ENCODE results near the gene CYTH3.
"Not testable (repeated sequence)": the region's sequence is repeated elsewhere in the genome, so short reads cannot be mapped to it uniquely, and the experiment has no call there.

The CYTH3 gene

DNA sequence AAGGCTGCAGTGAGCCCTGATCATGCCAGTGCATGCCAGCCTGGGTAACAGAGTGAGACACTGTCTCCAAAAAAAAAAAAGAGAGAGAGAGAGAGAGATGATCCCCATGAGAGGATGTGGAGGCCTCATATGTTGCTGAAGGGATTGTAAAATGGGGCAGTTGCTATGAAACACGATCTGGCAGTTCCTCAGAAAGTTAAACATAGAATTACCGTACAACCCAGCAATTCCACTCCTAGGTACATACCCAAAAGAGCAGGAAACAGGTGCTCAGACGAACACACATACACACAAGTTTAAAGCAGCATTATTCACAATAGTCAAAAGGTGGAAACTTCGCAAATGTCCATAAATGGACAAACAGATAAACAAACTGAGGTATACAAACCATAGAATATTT, 27.4 kb upstream of the CYTH3 start:
- Histone ChIP-seq H3K9me3 (ENCODE audit: control insufficient read depth, insufficient read depth, low read length) (no peaks in the 10 kb centered on the region), H3K9ac (ENCODE audit: low read depth, low read length) (no peak overlapping the region)

DNA sequence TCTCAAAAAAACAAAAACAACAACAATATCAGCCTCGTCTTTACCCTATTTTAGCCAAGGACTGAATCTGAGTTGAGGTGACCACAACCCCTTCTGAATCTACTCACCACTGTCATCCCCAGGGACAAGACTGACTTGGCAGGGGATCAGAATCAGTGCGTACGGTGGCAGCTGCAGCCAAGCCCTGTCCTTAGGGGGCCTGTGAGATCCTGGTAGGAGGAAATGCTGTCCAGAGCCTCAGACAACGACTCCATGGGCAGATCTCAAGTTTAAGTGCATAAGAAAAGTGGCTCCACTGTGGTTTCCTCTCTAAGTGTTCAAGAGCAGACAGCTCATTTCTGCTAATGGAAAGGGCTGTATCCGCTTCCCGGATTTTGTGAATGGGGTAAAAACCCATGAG, 22.4 kb upstream of the CYTH3 start:
- no peaks in the 10 kb centered on the region for H3K36me3 ChIP-seq (ENCODE audit: control insufficient read depth, insufficient read depth, low read length)
- no peak overlapping the region for H3K9ac ChIP-seq (ENCODE audit: low read depth, low read length)
- H3K27ac ChIP-seq (ENCODE audit: low read depth, low read length) = no peak overlapping the region
- no peak overlapping the region for H3K4me3 ChIP-seq (ENCODE audit: low read depth, low read length)
- no peaks in the 10 kb centered on the region for H3K9me3 ChIP-seq (ENCODE audit: control insufficient read depth, insufficient read depth, low read length)
- no peaks in the 10 kb centered on the region for H3K27me3 ChIP-seq (ENCODE audit: control insufficient read depth, insufficient read depth, low read length)
- no peaks in the 10 kb centered on the region for H3K4me1 ChIP-seq (ENCODE audit: control insufficient read depth, insufficient read depth, low read length)

More for the DNA sequence above, 27.4 kb upstream of the CYTH3 start:
- Histone ChIP-seq H3K36me3 (ENCODE audit: control insufficient read depth, insufficient read depth, low read length) (no peaks in the 10 kb centered on the region), H3K27me3 (ENCODE audit: control insufficient read depth, insufficient read depth, low read length) (no peaks in the 10 kb centered on the region), H3K4me1 (ENCODE audit: control insufficient read depth, insufficient read depth, low read length) (no peaks in the 10 kb centered on the region), H3K4me3 (ENCODE audit: low read depth, low read length) (no peak overlapping the region), H3K27ac (ENCODE audit: low read depth, low read length) (no peak overlapping the region)

DNA sequence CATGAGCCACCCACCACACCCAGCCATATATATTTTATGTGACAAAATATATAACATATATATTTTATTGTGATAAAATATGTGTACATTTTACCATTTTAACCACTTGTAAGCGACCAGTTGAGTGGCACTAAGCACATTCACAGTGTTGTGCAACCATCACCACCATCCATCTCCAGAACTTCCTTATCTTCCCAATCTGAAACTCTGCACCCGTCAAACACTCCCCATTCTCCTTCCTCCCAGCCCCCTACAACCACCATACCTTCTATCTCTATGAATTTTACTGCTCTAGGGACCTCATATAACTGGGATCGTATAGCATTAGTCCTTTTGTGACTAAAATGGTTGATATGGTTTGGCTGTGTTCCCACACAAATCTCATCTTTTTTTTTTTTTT, 20.8 kb upstream of the CYTH3 start:
- H3K9me3 ChIP-seq (ENCODE audit: control insufficient read depth, insufficient read depth, low read length) = no peaks in the 10 kb centered on the region
- no peak overlapping the region for H3K27ac ChIP-seq (ENCODE audit: low read depth, low read length)
- no peak overlapping the region for H3K4me3 ChIP-seq (ENCODE audit: low read depth, low read length)
- H3K36me3 ChIP-seq (ENCODE audit: control insufficient read depth, insufficient read depth, low read length) = no peaks in the 10 kb centered on the region
- H3K9ac ChIP-seq (ENCODE audit: low read depth, low read length) = no peak overlapping the region
- no peaks in the 10 kb centered on the region for H3K4me1 ChIP-seq (ENCODE audit: control insufficient read depth, insufficient read depth, low read length)
- H3K27me3 ChIP-seq (ENCODE audit: control insufficient read depth, insufficient read depth, low read length) = no peaks in the 10 kb centered on the region

DNA sequence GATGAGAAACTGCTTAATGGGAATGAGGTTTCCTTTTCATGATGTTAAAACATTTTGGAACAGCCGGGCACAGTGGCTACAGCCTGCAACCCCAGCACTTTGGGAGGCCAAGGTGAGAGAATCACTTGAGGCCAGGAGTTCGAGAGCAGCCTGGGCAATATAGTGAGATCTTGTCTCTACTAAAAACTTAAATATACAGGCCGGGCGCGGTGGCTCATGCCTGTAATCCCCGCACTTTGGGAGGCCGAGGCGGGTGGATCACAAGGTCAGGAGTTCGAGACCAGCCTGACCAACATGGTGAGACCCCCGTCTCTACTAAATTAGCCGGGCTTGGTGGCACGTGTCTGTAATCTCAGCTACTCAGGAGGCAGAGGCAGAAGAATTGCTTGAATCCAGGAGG, 19.5 kb upstream of the CYTH3 start:
- not testable (repeated sequence) for H3K4me1 ChIP-seq (ENCODE audit: control insufficient read depth, insufficient read depth, low read length); H3K9me3 ChIP-seq (ENCODE audit: control insufficient read depth, insufficient read depth, low read length); H3K27me3 ChIP-seq (ENCODE audit: control insufficient read depth, insufficient read depth, low read length); H3K36me3 ChIP-seq (ENCODE audit: control insufficient read depth, insufficient read depth, low read length); H3K27ac ChIP-seq (ENCODE audit: low read depth, low read length); H3K9ac ChIP-seq (ENCODE audit: low read depth, low read length); H3K4me3 ChIP-seq (ENCODE audit: low read depth, low read length)

DNA sequence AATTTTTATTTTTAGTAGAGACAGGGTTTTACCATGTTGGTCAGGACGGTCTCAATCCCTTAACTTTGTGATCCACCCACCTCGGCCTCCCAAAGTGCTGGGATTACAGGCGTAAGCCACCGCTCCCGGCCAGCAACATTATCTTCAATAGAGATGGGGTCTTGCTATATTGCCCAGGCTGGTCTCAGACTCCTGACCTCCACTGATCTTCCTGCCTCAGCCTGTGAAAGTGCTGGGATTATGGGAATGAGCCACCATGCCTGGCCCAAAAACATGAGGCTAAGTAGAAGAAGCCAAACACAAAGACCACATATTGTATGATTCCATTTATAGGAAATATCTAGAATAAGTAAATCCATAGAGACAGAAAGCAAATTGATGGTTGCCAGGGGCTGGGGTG, 19.1 kb upstream of the CYTH3 start:
- Histone ChIP-seq H3K4me1 (ENCODE audit: control insufficient read depth, insufficient read depth, low read length) (no peaks in the 10 kb centered on the region), H3K4me3 (ENCODE audit: low read depth, low read length) (no peak overlapping the region), H3K36me3 (ENCODE audit: control insufficient read depth, insufficient read depth, low read length) (no peaks in the 10 kb centered on the region), H3K27me3 (ENCODE audit: control insufficient read depth, insufficient read depth, low read length) (no peaks in the 10 kb centered on the region), H3K9me3 (ENCODE audit: control insufficient read depth, insufficient read depth, low read length) (no peaks in the 10 kb centered on the region), H3K27ac (ENCODE audit: low read depth, low read length) (no peak overlapping the region), H3K9ac (ENCODE audit: low read depth, low read length) (no peak overlapping the region)

DNA sequence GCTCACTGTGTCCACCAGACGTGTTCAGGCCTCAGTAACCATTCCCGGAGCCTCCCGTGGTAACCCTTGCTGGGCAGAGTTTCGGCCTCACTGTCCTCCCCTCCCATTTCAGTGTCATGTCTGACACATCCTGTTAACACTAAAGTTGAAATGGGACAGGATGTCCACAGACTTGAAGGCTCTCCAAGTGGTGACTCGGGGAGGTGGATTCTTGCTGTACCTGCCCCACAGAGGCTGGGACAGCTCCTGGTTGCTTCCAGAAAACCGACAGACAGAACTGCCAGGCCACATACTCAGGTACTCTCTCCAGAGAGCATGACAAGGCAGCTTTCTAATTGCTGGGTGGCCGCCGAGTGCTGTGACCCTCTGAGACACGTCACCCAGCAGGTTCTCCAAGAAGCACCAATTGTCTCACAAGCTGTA, 17.9 kb upstream of the CYTH3 start:
- Histone ChIP-seq H3K36me3 (ENCODE audit: control insufficient read depth, insufficient read depth, low read length) (no peaks in the 10 kb centered on the region), H3K4me1 (ENCODE audit: control insufficient read depth, insufficient read depth, low read length) (no peaks in the 10 kb centered on the region), H3K9me3 (ENCODE audit: control insufficient read depth, insufficient read depth, low read length) (no peaks in the 10 kb centered on the region), H3K9ac (ENCODE audit: low read depth, low read length) (no peak overlapping the region), H3K4me3 (ENCODE audit: low read depth, low read length) (no peak overlapping the region), H3K27me3 (ENCODE audit: control insufficient read depth, insufficient read depth, low read length) (no peaks in the 10 kb centered on the region), H3K27ac (ENCODE audit: low read depth, low read length) (no peak overlapping the region)

DNA sequence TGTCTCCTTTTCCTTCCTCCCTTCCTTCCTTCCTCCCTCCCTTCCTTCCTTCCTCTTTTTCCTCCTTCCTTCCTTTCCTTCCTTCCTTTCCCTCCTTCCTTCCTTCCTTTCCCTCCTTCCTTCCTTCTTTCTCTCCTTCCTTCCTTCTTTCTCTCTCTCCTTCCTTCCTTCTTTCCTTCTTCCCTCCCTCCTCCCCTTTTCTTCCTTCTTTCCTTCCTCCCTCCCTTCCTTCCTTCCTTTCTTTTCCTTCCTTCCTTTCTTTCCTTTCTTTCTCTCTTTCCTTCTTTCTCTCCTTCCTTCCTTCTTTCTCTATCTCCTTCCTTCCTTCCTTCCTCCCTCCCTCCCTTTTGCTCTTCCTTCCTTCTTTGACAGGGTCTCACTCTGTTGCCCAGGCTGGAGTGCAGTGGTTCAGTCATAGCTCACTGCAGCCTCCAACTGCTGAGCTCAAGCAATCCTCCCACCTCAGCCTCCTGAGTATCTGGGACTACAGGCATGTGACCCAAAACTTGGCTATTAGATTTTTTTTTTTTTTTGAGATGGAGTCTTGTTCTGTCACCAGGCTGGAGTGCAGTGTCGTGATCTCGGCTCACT, 15.9 kb upstream of the CYTH3 start:
- no peaks in the 10 kb centered on the region for H3K36me3 ChIP-seq (ENCODE audit: control insufficient read depth, insufficient read depth, low read length)
- H3K4me3 ChIP-seq (ENCODE audit: low read depth, low read length) = no peak overlapping the region
- no peak overlapping the region for H3K27ac ChIP-seq (ENCODE audit: low read depth, low read length)
- H3K27me3 ChIP-seq (ENCODE audit: control insufficient read depth, insufficient read depth, low read length) = no peaks in the 10 kb centered on the region
- no peaks in the 10 kb centered on the region for H3K9me3 ChIP-seq (ENCODE audit: control insufficient read depth, insufficient read depth, low read length)
- H3K9ac ChIP-seq (ENCODE audit: low read depth, low read length) = no peak overlapping the region
- H3K4me1 ChIP-seq (ENCODE audit: control insufficient read depth, insufficient read depth, low read length) = no peaks in the 10 kb centered on the region

DNA sequence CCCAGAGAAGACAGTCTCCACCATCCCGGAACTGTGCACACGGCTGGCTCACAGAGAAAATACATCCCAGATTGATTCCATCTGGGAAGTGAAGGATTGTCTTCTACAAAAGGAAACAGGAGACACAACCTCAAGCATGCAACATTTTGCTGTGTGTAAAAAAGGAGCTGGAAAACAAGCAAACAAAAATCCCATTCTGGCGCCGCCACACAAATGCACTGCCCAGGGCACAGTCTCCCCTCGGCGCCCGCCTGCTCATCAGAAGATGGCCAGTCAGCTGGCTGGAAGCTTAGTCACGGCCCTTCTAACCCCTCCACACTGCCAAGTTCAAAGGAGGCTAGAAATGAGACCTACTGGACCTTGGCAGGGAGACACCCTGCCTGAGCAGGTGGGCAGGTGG, 14.1 kb upstream of the CYTH3 start:
- Histone ChIP-seq H3K4me3 (ENCODE audit: low read depth, low read length) (no peak overlapping the region), H3K4me1 (ENCODE audit: control insufficient read depth, insufficient read depth, low read length) (no peaks in the 10 kb centered on the region), H3K36me3 (ENCODE audit: control insufficient read depth, insufficient read depth, low read length) (no peaks in the 10 kb centered on the region), H3K27me3 (ENCODE audit: control insufficient read depth, insufficient read depth, low read length) (no peaks in the 10 kb centered on the region), H3K9me3 (ENCODE audit: control insufficient read depth, insufficient read depth, low read length) (no peaks in the 10 kb centered on the region), H3K27ac (ENCODE audit: low read depth, low read length) (no peak overlapping the region), H3K9ac (ENCODE audit: low read depth, low read length) (no peak overlapping the region)

DNA sequence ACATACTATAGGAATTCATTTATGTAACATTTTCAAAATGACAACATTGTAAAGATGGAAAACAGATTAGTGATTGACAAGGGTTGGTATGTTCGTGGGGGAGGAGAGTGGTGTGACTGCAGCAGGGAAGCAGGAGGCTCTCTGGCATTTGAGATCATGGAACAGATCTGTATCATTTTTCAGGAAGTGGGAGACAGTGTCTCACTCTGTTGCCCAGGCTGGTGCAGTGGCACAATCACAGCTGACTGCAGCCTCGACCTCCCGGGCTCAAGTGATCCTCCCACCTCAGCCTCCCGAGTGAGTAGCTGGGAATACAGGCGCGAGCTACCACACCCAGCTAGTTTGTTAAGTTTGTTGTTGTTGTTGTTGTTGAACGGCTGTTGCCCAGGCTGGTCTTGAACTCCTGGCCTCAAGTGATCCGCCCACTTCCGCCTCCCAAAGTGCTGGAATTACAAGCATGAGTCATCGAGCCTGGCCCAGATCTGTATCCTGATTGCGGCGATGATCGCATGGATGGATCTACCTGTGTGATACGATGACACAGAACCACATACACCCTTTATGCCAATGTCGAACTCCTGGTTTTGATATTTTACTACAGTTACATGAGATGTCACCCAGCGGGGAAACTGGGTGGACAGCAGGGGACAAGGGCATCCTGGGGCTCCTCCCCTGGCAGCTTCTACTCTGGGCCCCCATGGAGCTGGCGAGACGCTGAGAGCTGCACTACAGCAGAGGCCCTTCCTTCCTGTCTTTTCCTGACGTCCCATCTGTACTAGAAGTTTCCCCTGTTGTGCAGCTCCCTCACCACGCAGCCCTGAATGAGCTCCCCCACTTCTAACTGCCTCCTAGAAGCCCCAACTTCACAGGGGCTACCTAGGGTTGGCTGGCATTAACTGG, 12.3 kb upstream of the CYTH3 start:
- no peaks in the 10 kb centered on the region for H3K27me3 ChIP-seq (ENCODE audit: control insufficient read depth, insufficient read depth, low read length)
- H3K9me3 ChIP-seq (ENCODE audit: control insufficient read depth, insufficient read depth, low read length) = no peaks in the 10 kb centered on the region
- H3K27ac ChIP-seq (ENCODE audit: low read depth, low read length) = no peak overlapping the region
- no peak overlapping the region for H3K9ac ChIP-seq (ENCODE audit: low read depth, low read length)
- H3K36me3 ChIP-seq (ENCODE audit: control insufficient read depth, insufficient read depth, low read length) = no peaks in the 10 kb centered on the region
- H3K4me3 ChIP-seq (ENCODE audit: low read depth, low read length) = no peak overlapping the region
- no peaks in the 10 kb centered on the region for H3K4me1 ChIP-seq (ENCODE audit: control insufficient read depth, insufficient read depth, low read length)

DNA sequence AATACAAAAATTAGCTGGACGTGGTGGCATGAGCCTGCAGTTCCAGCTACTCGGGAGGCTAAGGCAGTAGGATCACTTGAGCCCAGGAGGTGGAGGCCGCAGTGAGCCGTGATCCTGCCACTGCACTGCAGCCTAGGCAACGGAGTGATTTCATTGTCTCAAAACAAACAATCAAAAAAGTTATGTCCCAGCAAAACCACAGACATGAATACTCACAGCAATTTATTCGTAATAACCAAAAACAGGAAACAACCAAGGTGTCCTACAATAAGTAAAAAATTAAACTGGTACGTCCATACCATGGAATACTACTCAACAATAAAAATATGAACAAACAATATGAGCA, 11.6 kb upstream of the CYTH3 start:
- no peak overlapping the region for H3K4me3 ChIP-seq (ENCODE audit: low read depth, low read length)
- no peak overlapping the region for H3K27ac ChIP-seq (ENCODE audit: low read depth, low read length)
- H3K9ac ChIP-seq (ENCODE audit: low read depth, low read length) = no peak overlapping the region
- no peaks in the 10 kb centered on the region for H3K4me1 ChIP-seq (ENCODE audit: control insufficient read depth, insufficient read depth, low read length)
- no peaks in the 10 kb centered on the region for H3K9me3 ChIP-seq (ENCODE audit: control insufficient read depth, insufficient read depth, low read length)
- H3K36me3 ChIP-seq (ENCODE audit: control insufficient read depth, insufficient read depth, low read length) = no peaks in the 10 kb centered on the region
- no peaks in the 10 kb centered on the region for H3K27me3 ChIP-seq (ENCODE audit: control insufficient read depth, insufficient read depth, low read length)

DNA sequence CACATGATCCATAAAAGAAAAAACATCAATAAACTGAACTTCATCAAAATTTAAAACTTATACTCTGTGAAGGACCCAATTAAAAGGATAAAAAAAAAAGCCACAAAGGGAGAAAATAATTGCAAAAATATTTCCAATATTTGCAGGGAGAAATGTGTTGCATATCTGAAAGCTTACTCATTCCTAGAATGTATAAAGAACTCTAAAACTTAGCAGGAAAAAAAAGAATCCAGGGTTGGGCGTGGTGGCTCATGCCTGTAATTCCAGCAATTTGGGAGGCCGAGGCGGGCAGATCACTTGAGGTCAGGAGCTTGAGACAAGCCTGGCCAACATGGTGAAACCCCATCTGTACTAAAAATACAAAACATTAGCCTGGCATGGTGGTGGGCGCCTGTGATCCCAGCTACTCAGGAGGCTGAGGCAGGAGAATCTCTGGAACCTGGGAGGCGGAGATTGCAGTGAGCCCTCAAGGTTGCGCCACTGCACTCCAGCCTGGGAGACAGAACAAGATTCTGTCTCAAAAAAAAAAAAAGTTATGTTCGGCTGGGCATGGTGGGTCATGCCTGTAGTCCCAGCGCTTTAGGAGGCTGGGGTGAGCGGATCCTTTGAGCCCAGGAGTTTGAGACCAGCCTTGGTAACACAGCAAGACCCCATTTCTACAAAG, 11.1 kb upstream of the CYTH3 start:
- H3K4me3 ChIP-seq (ENCODE audit: low read depth, low read length); H3K9ac ChIP-seq (ENCODE audit: low read depth, low read length); H3K27me3 ChIP-seq (ENCODE audit: control insufficient read depth, insufficient read depth, low read length); H3K27ac ChIP-seq (ENCODE audit: low read depth, low read length); H3K36me3 ChIP-seq (ENCODE audit: control insufficient read depth, insufficient read depth, low read length); H3K4me1 ChIP-seq (ENCODE audit: control insufficient read depth, insufficient read depth, low read length); H3K9me3 ChIP-seq (ENCODE audit: control insufficient read depth, insufficient read depth, low read length): not testable (repeated sequence)

Data from HUES48 (cell line).